BJ (cell line): ENCODE results near the gene GPR22. TPM values are rescaled to one million over a fixed set of nuclear protein-coding genes. Genes with fewer than 3 reads are reported as not detected.

ENCODE experiments used
- CTCF ChIA-PET: fragments of 350-600 bp; formaldehyde crosslinking; extraction: SDS; loops from one replicate; lab custom pipeline; 2021; ENCODE audit warnings: antibody characterized with exemption, inconsistent platforms; lab: Yijun Ruan, JAX
- POLR2A ChIA-PET: fragments of 300-600 bp; sonication (Branson Sonifier 250); formaldehyde crosslinking; extraction: SDS; loops from one replicate; lab custom pipeline; 2021; ENCODE audit warnings: antibody characterized with exemption; lab: Charles Lee
- DNase-seq: peaks from one replicate; pipeline ENCODE4 v3.0.0-alpha.2; 2011; ENCODE audit warnings: low read depth
- H3K27me3 ChIP-seq: 2 replicates; pipeline ENCODE4 v1.6.0; 2011; ENCODE audit warnings: low read length; ENCODE audit not compliant: control insufficient read depth, insufficient read depth
- H3K36me3 ChIP-seq: 2 replicates; pipeline ENCODE4 v1.5.1; 2011; ENCODE audit warnings: low read length; ENCODE audit not compliant: control insufficient read depth, insufficient read depth
- H3K4me3 ChIP-seq: 2 replicates; pipeline ENCODE4 v1.5.1; 2011; ENCODE audit warnings: low read depth, mild to moderate bottlenecking, control low read depth, low read length
- polyA plus RNA-seq: library from polyadenylated mRNA; depleted of rRNA; stranded (reverse); fragments of >200 nt; gene quantifications from 2 replicates; pipeline ENCODE4 v1.2.3, GENCODE V29; 2011
- TF ChIP-seq, protein P1 (sequence below): IDR thresholded peaks from 2 replicates; pipeline ENCODE4 v1.5.1; 2011; ENCODE audit warnings: low read depth, mild to moderate bottlenecking, control low read depth, inconsistent platforms, low read length, moderate library complexity; ENCODE audit not compliant: insufficient read depth

The GPR22 gene
- polyA plus RNA-seq, 1 experiment: not detected

DNA sequence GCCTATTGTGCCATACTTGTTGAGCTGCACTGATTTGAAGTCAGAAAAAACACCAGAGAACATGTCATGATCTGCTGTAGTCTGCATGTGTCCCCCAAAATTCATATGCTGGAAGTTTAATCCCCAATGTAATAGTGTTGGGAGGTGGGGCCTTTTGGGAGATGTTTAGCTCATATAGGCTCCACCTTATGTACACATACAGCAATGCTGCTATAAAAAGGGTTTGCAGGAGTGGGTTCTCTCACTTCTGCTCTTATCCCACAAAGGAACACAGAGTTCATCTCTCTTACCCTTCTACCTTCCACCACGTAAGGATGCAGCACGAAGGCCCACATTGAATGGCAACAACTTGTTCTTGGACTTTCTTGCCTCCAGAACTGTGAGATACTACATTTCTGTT is 23.0 kb downstream of the GPR22 start:
- Histone ChIP-seq H3K36me3 (no peaks in the 10 kb centered on the region), H3K4me3 (no peak overlapping the region), H3K27me3 (no peaks in the 10 kb centered on the region)
- no peak for DNase-seq
- TF ChIP-seq, protein P1, sequence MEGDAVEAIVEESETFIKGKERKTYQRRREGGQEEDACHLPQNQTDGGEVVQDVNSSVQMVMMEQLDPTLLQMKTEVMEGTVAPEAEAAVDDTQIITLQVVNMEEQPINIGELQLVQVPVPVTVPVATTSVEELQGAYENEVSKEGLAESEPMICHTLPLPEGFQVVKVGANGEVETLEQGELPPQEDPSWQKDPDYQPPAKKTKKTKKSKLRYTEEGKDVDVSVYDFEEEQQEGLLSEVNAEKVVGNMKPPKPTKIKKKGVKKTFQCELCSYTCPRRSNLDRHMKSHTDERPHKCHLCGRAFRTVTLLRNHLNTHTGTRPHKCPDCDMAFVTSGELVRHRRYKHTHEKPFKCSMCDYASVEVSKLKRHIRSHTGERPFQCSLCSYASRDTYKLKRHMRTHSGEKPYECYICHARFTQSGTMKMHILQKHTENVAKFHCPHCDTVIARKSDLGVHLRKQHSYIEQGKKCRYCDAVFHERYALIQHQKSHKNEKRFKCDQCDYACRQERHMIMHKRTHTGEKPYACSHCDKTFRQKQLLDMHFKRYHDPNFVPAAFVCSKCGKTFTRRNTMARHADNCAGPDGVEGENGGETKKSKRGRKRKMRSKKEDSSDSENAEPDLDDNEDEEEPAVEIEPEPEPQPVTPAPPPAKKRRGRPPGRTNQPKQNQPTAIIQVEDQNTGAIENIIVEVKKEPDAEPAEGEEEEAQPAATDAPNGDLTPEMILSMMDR: no peak
- ChIA-PET CTCF (interaction anchor here (0.6 to 1.2 kb wide), 3 partner anchors 12 to 295 kb away, joined by 3 to 4 read pairs (median 3); no protein-coding TSS in a partner anchor), POLR2A (no interaction called here)

DNA sequence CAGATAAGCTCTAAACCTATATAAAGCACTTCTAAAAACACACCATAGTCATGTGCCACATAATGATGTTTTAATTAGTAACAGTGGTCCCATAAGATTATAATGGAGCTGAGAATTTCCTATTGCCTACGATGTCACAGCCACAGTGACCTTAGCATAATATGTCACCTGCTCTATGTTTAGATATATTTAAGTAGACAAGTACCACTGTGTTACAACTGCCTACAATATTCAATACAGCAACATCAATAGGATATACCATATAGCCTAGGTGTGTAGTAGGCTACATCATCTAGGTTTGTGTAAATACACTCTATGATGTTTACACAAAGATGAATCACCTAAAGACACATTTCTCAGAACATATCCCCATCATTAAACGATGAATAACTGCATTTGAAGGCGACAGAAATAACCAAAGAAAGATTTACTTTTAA is 24.5 kb downstream of the GPR22 start:
- no peak for DNase-seq
- Histone ChIP-seq H3K4me3 (no peak overlapping the region), H3K36me3 (no peaks in the 10 kb centered on the region), H3K27me3 (no peaks in the 10 kb centered on the region)
- CTCF ChIA-PET: interaction anchor here (0.8 kb wide), 1 partner anchor 30 kb away, joined by 3 read pairs; no protein-coding TSS in a partner anchor
- POLR2A ChIA-PET: no interaction called here
- TF ChIP-seq, protein P1: no peak

DNA sequence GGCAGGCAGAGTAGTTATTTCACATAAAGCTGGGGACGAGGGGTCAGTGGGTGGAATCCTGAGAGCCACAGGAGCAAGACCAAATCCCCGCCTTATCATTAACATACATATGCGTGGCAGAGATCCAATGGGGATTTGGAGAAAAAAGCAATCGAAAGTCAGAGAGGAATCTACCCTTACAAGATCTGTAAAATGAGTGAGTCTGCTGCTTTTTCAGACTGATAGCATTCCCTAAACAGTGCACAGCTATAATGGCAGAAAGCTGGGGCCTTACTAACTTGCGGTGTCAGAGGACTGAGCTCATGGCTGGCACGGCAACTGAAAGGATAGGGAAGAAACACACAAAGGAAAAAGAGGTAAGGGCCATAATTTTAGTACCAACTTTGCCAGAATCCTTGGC is 25.0 kb downstream of the GPR22 start:
- ChIA-PET CTCF (interaction anchor here (0.6 to 1.7 kb wide), 3 partner anchors 31 to 347 kb away, joined by 3 to 5 read pairs (median 3); no protein-coding TSS in a partner anchor), POLR2A (no interaction called here)
- DNase-seq: no peak
- H3K27me3 ChIP-seq: no peaks in the 10 kb centered on the region
- no peak overlapping the region for H3K4me3 ChIP-seq
- TF ChIP-seq, protein P1: no peak
- no peaks in the 10 kb centered on the region for H3K36me3 ChIP-seq

DNA sequence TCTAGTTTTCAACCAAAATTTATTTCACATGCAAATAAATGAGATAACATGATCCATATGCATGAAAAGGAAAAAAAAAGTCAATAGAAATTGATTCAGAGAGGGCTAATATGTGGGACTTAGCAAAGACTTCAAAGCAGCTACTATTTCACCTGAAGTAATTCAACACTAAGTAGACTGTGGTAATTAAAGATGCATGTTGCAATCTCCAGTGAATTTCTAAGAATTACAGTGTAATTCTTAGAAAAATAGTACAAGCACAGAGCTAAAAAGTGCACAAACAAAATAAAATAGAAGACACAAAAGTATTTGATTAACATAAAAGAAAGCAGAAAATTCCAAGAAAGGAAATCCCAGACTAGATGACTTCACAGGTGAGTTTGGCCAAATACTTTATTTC is 25.7 kb downstream of the GPR22 start:
- TF ChIP-seq, protein P1: no peak
- Histone ChIP-seq H3K27me3 (no peaks in the 10 kb centered on the region), H3K36me3 (no peaks in the 10 kb centered on the region), H3K4me3 (no peak overlapping the region)
- DNase-seq: no peak
- ChIA-PET POLR2A (no interaction called here), CTCF (interaction anchor here (0.6 to 1.7 kb wide), 3 partner anchors 31 to 347 kb away, joined by 3 to 5 read pairs (median 3); no protein-coding TSS in a partner anchor)

DNA sequence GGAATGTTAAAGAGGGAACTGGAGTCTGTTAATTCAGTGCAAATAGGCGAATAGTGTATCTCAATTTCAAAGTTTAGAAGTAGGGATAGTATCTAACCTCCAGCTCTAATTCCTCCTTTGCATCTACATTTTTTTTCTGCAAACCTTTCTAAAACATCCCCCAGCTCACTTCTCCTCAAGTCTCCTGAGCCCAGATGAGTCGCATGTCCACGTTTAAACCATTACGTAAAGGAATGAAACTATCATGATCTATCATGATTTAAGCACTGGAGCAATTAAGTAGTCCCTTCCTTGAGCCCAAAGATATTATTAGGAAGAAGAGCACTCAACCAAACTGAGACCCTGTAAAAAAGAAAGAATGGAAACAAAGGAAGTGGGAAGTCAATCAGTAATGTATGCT is 29.9 kb downstream of the GPR22 start:
- CTCF ChIA-PET: no interaction called here
- DNase-seq: no peak

More for the DNA sequence above, 29.9 kb downstream of the GPR22 start:
- TF ChIP-seq, protein P1: no peak
- POLR2A ChIA-PET: no interaction called here
- Histone ChIP-seq H3K27me3 (no peaks in the 10 kb centered on the region), H3K36me3 (no peaks in the 10 kb centered on the region), H3K4me3 (no peak overlapping the region)
